Activated T-cell treated with anti-CD3 and anti-CD28 coated beads for 48 hours (primary cell): Measurements from ENCODE around the gene SLC26A3.
"Not testable (repeated sequence)": the region's sequence is repeated elsewhere in the genome, so short reads cannot be mapped to it uniquely, and the experiment has no call there.

Experiments used
- DNase-seq: peaks from one replicate; pipeline ENCODE4 v3.0.0-alpha.2; 2020; ENCODE audit warnings: low read depth

Gene SLC26A3

GRCh38 chr7:107803009-107803610, at the start of gene SLC26A3:
Gene SLC26A3 (minus strand): TSS chr7:107803223. CDS start chr7:107794509, 8,714 bp downstream.
- DNase-seq = no peak

- DNase-seq = no peak
Measured at GRCh38 chr7:107850643-107851042, 47.6 kb upstream of the SLC26A3 start.

GRCh38 chr7:107850216-107850615, 47.2 kb upstream of the SLC26A3 start:
- no peak for DNase-seq

GRCh38 chr7:107848211-107848610, 45.2 kb upstream of the SLC26A3 start:
- DNase-seq = not testable (repeated sequence)

- DNase-seq = not testable (repeated sequence)
Measured at GRCh38 chr7:107847836-107848175, 44.8 kb upstream of the SLC26A3 start.

GRCh38 chr7:107847168-107847835, 44.3 kb upstream of the SLC26A3 start:
- DNase-seq = no peak

GRCh38 chr7:107846324-107846723, 43.3 kb upstream of the SLC26A3 start:
- DNase-seq = no peak

- no peak for DNase-seq
Measured at GRCh38 chr7:107843184-107843583, 40.2 kb upstream of the SLC26A3 start.

- no peak for DNase-seq
Measured at GRCh38 chr7:107842213-107842612, 39.2 kb upstream of the SLC26A3 start.

- no peak for DNase-seq
Measured at GRCh38 chr7:107838816-107839565, 36.0 kb upstream of the SLC26A3 start.

GRCh38 chr7:107838024-107838601, 35.1 kb upstream of the SLC26A3 start:
- no peak for DNase-seq

- no peak for DNase-seq
Measured at GRCh38 chr7:107837145-107837512, 34.1 kb upstream of the SLC26A3 start.

- no peak for DNase-seq
Measured at GRCh38 chr7:107836237-107837144, 33.5 kb upstream of the SLC26A3 start.

- DNase-seq = no peak
Measured at GRCh38 chr7:107834401-107834800, 31.4 kb upstream of the SLC26A3 start.

GRCh38 chr7:107833684-107834106, 30.7 kb upstream of the SLC26A3 start:
- no peak for DNase-seq

GRCh38 chr7:107830420-107830819, 27.4 kb upstream of the SLC26A3 start:
- DNase-seq = no peak

GRCh38 chr7:107828540-107828939, 25.5 kb upstream of the SLC26A3 start:
- DNase-seq = no peak

- DNase-seq = no peak
Measured at GRCh38 chr7:107827501-107827900, 24.5 kb upstream of the SLC26A3 start.

GRCh38 chr7:107826451-107826850, 23.4 kb upstream of the SLC26A3 start:
- no peak for DNase-seq

GRCh38 chr7:107824858-107825257, 21.8 kb upstream of the SLC26A3 start:
- no peak for DNase-seq

- DNase-seq = no peak
Measured at GRCh38 chr7:107818622-107819021, 15.6 kb upstream of the SLC26A3 start.

- DNase-seq = no peak
Measured at GRCh38 chr7:107816011-107816566, 13.1 kb upstream of the SLC26A3 start.
